HG03442 (cell line): Measurements from ENCODE around the gene RPS28.
"Not testable (repeated sequence)": the region's sequence is repeated elsewhere in the genome, so short reads cannot be mapped to it uniquely, and the experiment has no call there.

Experiments
- ATAC-seq: cut with Tn5 transposase; IDR thresholded peaks from one replicate; pipeline ENCODE4 v1.9.1; 2021; ENCODE audit warnings: mild to moderate bottlenecking, moderate library complexity; ENCODE audit not compliant: unreplicated experiment

RPS28 gene

DNA sequence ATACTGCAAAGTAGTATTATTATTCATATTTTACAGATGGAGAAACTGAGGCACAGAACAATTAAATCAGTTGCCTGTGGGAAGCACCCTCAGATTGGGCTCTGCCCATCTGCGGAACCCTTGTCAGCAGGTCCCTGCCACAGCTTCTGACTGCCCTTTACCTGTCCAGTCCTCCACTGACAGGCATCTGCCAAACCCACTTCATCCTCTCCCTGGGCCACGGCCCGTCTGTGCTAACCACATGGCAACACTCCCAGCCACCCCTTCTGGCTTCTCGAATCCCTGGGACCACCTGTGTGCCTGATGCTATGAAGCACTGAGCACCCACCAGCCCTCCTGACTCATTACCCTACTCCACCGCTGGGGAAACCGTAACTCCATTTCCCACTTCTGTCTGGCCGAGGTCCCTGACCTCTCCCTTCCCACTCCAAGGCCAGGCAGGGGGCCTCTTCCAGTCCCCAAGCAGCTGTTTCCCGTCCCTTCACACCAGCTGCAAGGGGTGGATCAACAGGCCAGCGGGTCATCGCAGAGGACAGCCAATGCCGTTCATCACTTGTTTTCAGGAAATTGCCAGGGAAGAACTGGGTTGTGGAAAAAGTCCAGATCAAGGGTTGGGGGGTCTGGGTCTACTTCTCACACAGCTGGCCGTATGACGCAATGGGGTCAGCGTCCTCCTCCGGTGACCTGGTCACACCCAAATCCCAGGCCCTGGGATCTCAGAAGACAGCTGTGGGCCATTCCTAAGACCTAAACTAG is 19.2 kb downstream of the RPS28 start:
- ATAC-seq: no peak

DNA sequence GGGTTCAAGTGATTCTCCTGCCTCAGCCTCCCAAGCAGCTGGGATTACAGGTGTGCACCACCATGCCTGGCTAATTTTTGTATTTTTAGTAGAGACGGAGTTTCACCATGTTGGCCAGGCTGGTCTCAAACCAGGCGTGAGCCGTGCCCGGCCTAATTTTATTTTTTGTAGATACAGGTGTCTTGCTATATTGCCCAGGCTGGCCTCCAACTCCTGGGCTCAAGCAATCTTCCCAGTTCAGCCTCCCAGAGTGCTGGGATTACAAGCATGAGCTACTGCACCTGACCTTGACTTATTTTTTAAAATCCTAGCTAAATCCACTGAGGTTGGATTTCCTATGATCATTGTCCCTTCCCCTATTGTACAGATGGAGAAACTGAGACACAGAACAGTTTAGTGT is 20.2 kb downstream of the RPS28 start:
- ATAC-seq: not testable (repeated sequence)

DNA sequence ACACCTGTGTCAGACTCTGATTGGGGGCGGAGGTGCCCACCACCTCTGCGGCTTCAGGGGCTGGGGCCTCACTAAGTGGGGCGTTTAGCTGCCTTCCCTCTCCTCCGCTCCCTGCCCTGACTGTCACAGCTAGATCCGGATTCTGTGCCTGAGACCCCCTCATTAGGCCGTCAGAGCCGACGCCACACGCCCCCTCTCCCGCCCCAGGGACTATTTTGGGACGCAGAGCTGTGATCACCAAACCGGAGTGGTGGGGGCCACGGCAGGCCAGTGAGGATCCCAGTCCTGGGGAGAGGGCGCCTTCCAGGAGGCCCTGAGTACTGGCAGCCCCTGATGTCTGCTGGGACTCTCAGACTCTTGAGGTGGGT is 21.0 kb downstream of the RPS28 start:
- ATAC-seq: no peak

DNA sequence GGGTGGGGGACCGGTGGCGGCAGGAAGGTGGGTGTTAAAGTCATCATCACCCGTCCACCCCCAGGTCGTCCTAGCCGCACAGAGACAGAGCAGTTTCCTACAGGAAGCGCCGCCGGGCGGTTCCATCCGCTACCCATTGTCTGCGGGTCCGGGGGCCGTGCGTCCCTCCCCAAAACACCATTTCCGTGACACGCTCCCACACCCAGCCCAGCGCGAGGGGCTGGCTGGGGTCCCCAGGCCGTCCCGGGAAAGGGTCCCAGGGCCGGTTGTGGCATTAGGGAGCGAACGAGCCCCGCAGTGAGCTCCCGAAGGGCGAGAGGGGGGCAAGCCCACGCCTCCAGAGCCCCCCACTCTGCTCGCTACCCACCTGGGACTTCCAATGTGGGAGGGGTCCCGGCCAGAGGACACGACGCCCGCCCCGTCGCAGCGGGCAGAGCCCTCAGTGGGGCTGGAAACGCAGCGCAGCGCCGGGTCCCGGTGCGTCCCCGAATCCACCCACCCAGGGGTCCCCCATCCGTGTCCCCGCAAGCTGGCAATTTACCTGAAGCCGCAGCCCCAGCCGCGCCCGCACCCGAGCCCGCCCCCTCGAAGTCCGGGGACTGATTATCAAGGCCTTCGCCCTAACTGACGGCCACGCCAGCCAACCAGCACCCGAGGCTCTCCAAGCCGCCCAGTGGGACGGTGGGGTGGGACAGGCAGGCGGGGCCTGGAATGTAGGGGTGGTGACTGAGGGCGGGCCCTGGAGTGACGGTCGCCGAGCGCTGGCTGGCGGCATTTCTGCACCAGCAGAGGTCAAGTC is 21.6 kb downstream of the RPS28 start, which contains the start of gene KANK3:
KANK3 (minus strand) TSS at position 579 of the 799 bp plus-strand sequence. CDS start 5,434 bp downstream, outside the sequence.
- peak; percentile 77 for ATAC-seq

DNA sequence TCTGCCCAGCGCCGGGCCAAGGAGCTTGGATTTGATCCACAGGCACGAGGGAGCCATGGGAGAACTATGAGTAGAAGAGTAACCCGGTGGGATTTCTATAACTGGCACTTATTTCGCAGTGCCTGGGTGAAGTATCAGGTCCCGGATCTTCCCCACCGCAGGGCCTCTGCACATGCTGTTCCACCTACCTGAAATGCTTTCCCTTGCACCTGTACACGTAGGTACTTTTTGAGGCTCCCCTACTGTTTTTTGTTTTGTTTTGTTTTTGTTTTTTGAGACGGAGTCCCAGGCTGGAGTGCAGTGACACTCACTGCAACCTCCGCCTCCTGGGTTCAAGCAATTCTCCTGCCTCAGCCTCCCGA is 22.2 kb downstream of the RPS28 start:
- no peak for ATAC-seq

DNA sequence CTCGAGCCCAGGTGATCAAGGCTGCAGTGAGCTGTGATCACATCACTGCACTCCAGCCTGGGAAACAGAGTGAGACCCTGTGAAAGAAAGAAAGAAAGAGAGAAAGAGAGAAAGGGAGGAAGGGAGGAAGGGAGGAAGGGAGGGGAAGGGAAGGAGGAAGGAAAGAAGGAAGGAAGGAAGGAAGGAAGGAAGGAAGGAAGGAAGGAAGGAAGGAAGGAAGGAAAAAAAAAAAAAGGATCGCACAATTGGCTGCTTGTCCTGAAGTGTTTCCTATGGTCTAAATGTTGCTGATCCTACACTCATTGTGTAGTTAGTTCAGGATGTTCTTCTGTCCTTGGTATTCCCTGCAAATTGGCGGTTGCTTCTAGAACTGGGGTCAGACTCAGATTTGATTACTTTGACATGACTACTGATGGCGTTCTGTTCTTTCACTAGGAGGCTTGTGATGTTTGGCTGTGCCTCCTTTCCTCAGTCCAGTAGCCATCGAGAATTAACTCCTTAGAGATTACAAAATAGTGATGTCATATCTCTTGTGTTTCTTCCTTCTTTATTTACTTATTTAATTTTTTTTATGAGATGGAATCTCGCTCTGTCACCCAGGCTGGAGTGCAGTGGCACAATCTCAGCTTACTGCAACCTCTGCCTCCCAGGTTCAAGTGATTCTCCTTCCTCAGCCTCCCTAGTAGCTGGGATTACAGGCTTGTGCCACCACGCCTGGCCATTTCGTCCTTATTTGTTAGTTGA is 28.5 kb downstream of the RPS28 start:
- not testable (repeated sequence) for ATAC-seq

DNA sequence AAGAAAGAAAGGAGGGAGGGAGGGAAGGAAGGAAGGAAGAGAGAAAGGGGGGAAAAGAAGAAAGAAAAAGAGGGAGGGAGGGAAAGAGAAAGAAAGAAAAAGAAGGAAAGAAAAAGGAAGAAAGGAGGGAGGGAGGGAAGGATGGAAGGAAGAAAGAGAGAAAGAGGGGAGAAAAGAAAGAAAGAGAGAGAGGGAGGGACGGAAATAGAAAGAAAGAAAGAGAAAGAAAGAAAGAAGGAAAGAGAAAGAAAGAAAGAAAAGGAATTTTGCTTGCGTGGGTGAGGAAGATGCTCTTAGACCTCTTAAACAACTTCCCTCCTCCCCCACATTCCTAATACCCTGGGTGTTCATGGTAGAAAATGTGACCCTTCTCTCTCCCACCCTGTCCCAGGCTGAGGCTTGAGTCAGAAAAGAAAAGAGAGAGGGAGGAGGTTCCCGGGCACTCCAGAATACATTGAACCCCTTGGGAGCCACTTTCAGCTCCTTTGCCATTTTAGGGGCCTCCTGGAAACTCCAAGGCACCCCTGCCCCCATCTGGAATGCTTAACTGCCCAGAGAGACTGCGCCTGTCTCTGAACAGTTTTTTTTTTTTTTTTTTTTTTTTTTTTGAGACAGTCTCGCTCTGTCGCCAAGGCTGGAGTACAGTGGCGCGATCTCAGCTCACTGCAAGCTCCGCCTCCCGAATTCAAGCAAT is 31.0 kb downstream of the RPS28 start:
- ATAC-seq: no peak

DNA sequence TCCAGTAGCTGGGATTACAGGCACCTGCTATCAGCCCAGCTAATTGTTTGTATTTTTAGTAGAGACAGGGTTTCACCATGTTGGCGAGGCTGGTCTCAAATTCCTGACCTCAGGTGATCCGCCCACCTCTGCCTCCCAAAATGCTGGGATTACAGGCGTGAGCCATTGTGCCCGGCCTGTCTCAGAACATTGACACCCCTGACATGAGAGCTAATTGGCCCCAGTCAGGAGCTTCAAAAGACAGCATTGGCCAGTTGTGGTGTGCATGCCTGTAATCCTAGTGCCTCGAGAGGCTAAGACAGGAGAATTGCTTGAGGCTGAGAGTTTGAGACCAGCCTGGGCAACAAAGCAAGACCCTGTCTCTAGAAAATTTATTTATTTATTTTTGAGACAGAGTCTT is 31.5 kb downstream of the RPS28 start:
- ATAC-seq: not testable (repeated sequence)

DNA sequence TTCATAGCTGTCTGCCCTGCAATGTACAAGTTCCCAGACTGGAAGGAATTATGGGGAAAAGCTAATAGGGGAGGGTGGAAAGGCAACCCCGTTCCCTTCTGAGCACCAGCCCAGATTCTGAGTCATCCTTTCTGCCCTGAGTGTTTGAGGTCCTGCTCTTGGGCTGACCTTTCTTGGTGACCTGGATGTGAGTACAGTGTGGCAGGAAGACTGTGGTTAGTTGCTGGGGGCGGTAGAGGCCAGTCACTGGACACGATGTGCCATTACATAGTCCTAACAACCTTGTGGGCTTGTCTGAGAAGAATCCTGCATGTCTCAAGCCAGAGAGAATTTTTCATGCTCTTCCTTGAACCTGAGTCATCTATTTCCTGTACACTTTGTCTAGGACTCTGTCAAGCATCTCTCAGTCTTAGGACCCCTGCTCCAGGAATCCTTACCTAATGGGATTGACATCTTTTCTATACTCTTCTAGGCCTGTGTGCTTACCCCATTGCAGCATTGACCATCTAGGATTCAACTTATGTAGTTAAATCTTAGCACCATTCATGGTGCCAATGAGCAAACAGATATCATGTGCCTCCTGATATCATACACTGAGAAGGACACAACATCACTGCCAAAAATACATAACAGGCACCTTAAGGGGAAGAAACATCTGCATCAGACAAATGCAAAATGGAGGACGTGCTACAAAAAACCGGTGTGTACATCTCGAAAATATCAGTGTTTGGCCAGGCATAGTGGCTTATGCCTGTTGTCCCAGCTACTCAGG is 34.5 kb downstream of the RPS28 start:
- ATAC-seq: no peak

DNA sequence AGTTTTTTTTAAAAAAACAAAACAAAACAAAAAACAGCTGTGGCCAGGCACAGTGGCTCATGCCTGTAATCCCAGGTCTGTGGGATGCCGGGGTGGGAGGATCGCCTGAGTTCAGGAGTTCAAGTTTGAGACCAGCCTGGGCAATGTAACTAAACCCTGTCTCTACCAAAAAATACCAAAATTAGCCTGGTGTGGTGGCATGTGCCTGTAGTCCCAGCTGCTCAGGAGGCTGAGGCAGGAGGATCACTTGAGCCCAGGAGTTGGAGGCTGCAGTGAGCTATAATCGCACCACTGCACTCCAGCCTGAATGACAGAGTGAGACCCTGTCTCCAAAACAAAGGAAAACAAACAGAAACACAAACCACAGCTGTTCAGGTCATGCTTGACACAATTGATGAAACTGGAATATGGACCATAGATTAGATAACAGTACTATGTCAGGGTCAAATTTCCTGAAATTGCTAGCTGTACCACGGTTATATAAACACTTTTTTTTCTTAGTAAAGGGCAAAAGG is 35.8 kb downstream of the RPS28 start:
- no peak for ATAC-seq

DNA sequence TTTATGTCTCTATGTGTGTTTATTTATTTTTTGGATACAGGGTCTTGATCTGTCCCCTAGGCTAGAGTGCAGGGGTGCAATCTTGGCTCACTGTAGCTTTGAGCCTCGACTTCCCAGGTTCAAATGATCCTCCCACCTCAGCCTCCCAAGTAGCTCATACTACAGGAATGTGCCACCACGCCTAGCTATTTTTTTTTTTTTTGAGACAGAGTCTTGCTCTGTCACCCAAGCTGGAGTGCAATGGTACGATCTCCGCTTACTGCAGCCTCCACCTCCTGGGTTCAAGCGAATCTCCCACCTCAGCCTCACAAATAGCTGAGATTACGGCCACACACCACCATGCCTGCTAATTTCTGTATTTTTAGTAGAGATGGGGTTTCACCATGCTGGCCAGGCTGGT is 37.7 kb downstream of the RPS28 start:
- no peak for ATAC-seq

DNA sequence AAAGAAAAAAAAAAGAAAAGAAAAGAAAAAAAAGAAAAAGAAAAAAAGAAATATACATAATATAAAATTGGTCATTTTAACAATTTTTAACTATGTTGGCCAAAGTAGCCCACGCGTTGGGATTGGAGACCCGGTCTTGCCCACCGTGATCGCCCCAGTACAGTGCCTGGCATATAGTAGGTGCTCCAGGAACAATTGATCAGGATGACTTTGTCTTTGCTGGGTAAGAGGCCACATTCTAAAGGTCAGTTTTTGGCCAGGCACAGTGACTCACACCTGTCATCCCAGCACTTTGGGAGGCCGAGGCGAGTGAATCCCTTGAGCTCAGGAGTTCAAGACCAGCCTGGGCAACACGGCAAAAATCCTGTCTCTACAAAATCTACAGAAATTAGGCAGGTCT is 38.9 kb downstream of the RPS28 start:
- no peak for ATAC-seq

DNA sequence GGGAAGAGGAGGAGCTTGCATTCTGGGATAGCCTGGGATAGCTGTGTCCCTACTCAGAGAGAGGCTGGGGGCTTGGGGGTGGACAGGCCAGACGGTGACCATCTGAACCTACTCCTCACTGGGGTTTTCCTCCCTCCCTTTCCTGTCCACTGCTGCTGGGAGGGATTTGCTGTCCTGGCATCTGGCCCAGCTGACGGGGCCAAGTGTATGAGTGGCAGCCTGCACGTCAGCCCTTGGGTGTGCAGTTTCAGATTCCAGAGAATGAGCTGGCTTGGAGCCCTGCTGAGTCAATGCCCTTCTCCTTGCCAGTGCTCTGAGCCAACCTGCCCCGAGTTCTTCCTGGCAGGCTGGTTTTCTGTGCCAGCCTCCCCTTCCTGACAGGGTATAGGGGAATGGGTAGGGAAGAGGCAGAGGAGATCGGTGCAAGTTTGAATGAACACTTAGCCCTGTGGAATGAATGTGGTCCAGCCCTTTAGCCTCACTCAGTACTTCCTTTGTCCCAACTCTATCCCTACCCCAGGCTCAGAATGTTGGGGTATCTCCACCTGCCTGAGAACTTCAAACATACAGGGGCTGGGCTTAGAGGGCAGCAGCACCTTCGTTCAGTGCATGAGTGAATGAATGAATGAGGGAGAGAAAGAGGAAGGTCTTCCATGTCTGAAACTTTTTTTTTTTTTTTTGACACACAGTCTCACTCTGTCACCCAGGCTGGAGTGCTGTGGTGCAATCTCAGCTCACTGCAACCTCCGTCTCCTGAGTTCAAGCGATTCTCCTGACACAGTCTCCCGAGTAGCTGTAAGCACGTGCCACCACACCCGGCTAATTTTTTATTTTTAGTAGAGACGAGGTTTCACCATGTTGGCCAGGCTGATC is 40.9 kb downstream of the RPS28 start:
- no peak for ATAC-seq

DNA sequence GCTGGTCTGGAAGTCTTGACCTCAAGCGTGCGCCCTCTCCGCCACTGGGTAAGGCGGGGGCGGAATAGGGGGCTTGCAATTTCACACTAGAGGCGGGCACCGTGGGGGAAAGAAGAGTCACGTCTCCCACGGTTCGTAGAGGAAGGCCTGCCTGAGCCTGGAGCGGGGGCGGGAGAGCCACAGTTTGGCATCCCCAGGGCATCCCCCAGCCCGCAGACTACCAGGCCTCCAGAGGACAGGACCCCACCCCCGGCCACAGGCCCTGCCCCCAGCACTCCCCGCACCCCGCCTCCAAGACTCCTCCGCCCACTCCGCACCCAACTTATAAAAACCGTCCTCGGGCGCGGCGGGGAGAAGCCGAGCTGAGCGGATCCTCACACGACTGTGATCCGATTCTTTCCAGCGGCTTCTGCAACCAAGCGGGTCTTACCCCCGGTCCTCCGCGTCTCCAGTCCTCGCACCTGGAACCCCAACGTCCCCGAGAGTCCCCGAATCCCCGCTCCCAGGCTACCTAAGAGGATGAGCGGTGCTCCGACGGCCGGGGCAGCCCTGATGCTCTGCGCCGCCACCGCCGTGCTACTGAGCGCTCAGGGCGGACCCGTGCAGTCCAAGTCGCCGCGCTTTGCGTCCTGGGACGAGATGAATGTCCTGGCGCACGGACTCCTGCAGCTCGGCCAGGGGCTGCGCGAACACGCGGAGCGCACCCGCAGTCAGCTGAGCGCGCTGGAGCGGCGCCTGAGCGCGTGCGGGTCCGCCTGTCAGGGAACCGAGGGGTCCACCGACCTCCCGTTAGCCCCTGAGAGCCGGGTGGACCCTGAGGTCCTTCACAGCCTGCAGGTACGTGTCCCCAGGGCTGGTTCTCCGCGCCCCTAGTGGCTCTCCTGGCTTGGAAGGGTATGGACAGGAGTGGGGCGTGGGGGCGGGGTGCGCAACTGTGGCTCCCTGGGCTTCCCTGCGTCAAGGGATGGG is 42.8 kb downstream of the RPS28 start, which contains the start of gene ANGPTL4:
ANGPTL4 (plus strand) TSS at position 353 of the 969 bp plus-strand sequence; CDS start at position 520, 167 bp downstream.
- no peak for ATAC-seq

DNA sequence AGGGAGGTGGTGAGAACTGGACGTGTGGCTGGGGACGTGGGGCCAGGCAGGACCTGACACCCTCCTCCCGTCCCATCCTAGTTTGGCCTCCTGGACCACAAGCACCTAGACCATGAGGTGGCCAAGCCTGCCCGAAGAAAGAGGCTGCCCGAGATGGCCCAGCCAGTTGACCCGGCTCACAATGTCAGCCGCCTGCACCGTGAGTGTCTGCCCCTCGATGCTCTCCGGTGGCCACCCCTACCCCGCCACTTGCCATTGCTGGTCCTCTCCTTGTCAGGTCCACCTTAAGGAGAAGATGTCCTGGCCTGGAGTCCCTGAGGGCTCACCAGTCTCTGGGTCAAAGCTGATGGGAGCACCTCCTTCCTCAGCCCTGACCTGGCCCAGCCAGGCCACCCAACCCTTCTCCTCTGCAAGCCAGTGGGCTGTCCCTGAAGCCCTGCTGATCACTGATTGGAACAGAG is 44.9 kb downstream of the RPS28 start:
- ATAC-seq: no peak

DNA sequence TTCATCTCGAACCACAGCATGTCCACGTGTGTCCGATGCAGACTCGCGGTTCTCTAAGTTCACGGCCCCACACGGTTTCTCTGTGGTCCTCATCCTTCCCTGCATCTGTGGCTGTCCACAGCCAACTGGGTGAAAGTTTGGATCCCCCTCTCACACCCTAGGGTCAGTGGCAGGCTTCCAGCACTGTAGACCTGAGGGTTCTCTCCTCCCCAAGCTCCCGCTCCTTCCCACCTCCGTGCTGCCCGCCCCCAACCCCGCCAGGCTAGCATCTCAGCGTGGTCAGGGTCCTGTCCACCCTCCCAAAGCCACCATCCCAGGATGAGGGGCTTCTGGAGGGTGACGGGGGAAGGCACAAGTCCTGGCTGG is 45.6 kb downstream of the RPS28 start:
- no peak for ATAC-seq

DNA sequence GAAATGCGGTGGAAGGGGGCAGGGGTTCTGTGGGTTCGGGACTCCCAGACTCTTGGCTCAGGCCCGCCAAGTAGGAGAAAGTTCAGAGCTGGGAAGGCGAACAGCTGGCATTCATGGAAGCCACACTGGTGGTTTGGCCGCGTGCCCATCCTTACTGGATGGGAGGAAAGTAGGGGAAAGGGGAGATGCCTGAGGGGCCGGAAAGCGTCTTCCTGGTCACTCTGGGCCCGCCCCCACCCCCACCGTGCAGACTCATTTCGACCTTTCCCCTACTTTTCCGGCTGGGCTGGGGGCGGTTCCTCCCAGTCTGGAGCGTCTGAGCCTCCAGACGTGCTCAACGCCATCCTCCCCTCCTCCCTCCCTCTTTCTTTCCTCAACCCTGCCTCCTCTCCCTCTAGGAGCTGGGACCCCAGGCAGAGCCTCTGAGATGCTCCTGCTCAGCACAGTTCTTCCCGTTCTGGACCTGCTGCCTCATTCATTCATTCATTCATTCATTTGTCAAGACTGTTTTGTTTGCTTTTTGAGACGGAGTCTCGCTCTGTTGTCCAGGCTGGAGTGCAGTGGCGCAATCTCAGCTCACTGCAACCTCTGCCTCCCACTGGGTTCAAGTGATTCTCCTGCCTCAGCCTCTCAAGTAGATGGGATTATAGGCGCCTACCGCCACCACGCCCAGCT is 46.2 kb downstream of the RPS28 start:
- no peak for ATAC-seq
